IMR-90 (cell line): ENCODE data around the gene RASL10B. TPM values are rescaled to one million over a fixed set of nuclear protein-coding genes. Genes with fewer than 3 reads are reported as not detected.

Experiments
- ATAC-seq: fragments of 200-7000 bp; cut with Tn5 transposase; 2 replicates; pipeline ENCODE4 v1.9.1; 2020; ENCODE audit warnings: low read depth, mild to moderate bottlenecking, moderate library complexity
- BruUV-seq: library from RNA; stranded (reverse); fragments of 400-500 nt; replicated peaks from 2 replicates; lab custom pipeline; 2021; lab: Mats Ljungman, UMichigan
- CTCF ChIA-PET: fragments of 300-600 bp; formaldehyde crosslinking; extraction: SDS; loops from one replicate; lab custom pipeline; 2021; ENCODE audit warnings: antibody characterized with exemption; lab: Yijun Ruan, JAX
- POLR2A ChIA-PET: fragments of 300-600 bp; sonication (Branson Sonifier 250); formaldehyde crosslinking; loops from one replicate; lab custom pipeline; 2022; ENCODE audit warnings: antibody characterized with exemption; ENCODE audit not compliant: unreplicated experiment; lab: Charles Lee
- DNase-seq: peaks from one replicate; pipeline ENCODE4 v3.0.0; 2013
- H2AFZ ChIP-seq: replicated peaks from 2 replicates; pipeline ENCODE3; 2013; ENCODE audit warnings: low read length, mild to moderate bottlenecking; ENCODE audit not compliant: poor library complexity
- H2AK5ac ChIP-seq: 2 replicates; pipeline ENCODE4 v1.6.1; 2013; ENCODE audit warnings: low read depth, low read length, inconsistent platforms
- H2AK9ac ChIP-seq: replicated peaks from 2 replicates; pipeline ENCODE3; 2013; ENCODE audit warnings: mild to moderate bottlenecking, low read depth, low read length, moderate library complexity; ENCODE audit not compliant: poor library complexity
- H2BK120ac ChIP-seq: 2 replicates; pipeline ENCODE4 v1.6.1; 2013; ENCODE audit warnings: low read depth, low read length, inconsistent platforms
- H2BK15ac ChIP-seq: 3 replicates; pipeline ENCODE4 v1.6.1; 2013; ENCODE audit warnings: low read depth, low read length, inconsistent platforms
- H2BK20ac ChIP-seq: 2 replicates; pipeline ENCODE4 v1.6.1; 2013; ENCODE audit warnings: low read depth, mild to moderate bottlenecking, inconsistent platforms, low read length, moderate library complexity
- H2BK5ac ChIP-seq: 2 replicates; pipeline ENCODE4 v1.6.1; 2013; ENCODE audit warnings: mild to moderate bottlenecking, low read depth, low read length, inconsistent platforms; ENCODE audit not compliant: poor library complexity, severe bottlenecking
- H3K14ac ChIP-seq: replicated peaks from 2 replicates; pipeline ENCODE4 v1.6.1; 2013; ENCODE audit warnings: low read depth, low read length, inconsistent platforms
- H3K18ac ChIP-seq: 2 replicates; pipeline ENCODE4 v1.6.1; 2013; ENCODE audit warnings: low read depth, low read length, control low read depth
- H3K23ac ChIP-seq: 2 replicates; pipeline ENCODE4 v1.6.1; 2013; ENCODE audit warnings: low read depth, low read length, inconsistent platforms
- H3K27ac ChIP-seq: 2 replicates; pipeline ENCODE4 v1.5.1; 2013; ENCODE audit warnings: mild to moderate bottlenecking, control low read depth, low read length; ENCODE audit not compliant: insufficient read depth
- H3K27me3 ChIP-seq: 2 replicates; pipeline ENCODE4 v1.6.1; 2013; ENCODE audit warnings: low read length; ENCODE audit not compliant: control insufficient read depth, insufficient read depth
- H3K36me3 ChIP-seq: 2 replicates; pipeline ENCODE4 v1.6.1; 2013; ENCODE audit warnings: low read length, mixed read lengths; ENCODE audit not compliant: control insufficient read depth, insufficient read depth
- H3K4ac ChIP-seq: 2 replicates; pipeline ENCODE4 v1.6.1; 2013; ENCODE audit warnings: low read depth, low read length, inconsistent platforms
- H3K4me1 ChIP-seq: 2 replicates; pipeline ENCODE4 v1.6.1; 2013; ENCODE audit warnings: low read length, mixed read lengths; ENCODE audit not compliant: control insufficient read depth, insufficient read depth
- H3K4me2 ChIP-seq: 2 replicates; pipeline ENCODE4 v1.6.1; 2013; ENCODE audit warnings: low read depth, mild to moderate bottlenecking, control low read depth, low read length, moderate library complexity
- H3K4me3 ChIP-seq: 2 replicates; pipeline ENCODE4 v1.5.1; 2013; ENCODE audit warnings: low read depth, mild to moderate bottlenecking, control low read depth, low read length, moderate library complexity; ENCODE audit not compliant: insufficient read depth
- H3K56ac ChIP-seq: 2 replicates; pipeline ENCODE4 v1.6.1; 2013; ENCODE audit warnings: low read length, inconsistent platforms; ENCODE audit not compliant: insufficient read depth; ENCODE audit errors: extremely low read depth
- H3K79me1 ChIP-seq, 2 experiments: 2 replicates each; pipeline ENCODE4 v1.6.1; 2013; ENCODE audit warnings: low read length in 2 of 2, inconsistent platforms in 1 of 2, low read depth in 1 of 2
- H3K9ac ChIP-seq: 2 replicates; pipeline ENCODE4 v1.6.1; 2013; ENCODE audit warnings: low read depth, low read length, control low read depth
- H3K9me1 ChIP-seq: 2 replicates; pipeline ENCODE4 v1.6.1; 2013; ENCODE audit warnings: low read length, inconsistent platforms; ENCODE audit not compliant: insufficient read depth
- H3K9me3 ChIP-seq: 2 replicates; pipeline ENCODE4 v1.6.1; 2013; ENCODE audit warnings: low read length; ENCODE audit not compliant: control insufficient read depth, insufficient read depth
- H4K20me1 ChIP-seq: 2 replicates; pipeline ENCODE4 v1.6.1; 2013; ENCODE audit warnings: low read length, inconsistent platforms; ENCODE audit not compliant: insufficient read depth
- H4K5ac ChIP-seq: 2 replicates; pipeline ENCODE4 v1.6.1; 2013; ENCODE audit warnings: mild to moderate bottlenecking, low read depth, low read length, control low read depth
- H4K8ac ChIP-seq, 2 experiments: 2 replicates each; pipeline ENCODE4 v1.6.1; 2013; ENCODE audit warnings: low read depth in 2 of 2, low read length in 2 of 2, control low read depth in 1 of 2, inconsistent platforms in 1 of 2
- H4K91ac ChIP-seq: 2 replicates; pipeline ENCODE4 v1.6.1; 2013; ENCODE audit warnings: low read depth, low read length, inconsistent platforms; ENCODE audit not compliant: insufficient read depth
- BHLHE40 ChIP-seq: fragments of 150-350 bp; IDR thresholded peaks from 2 replicates; pipeline ENCODE4 v1.6.1; 2016; ENCODE audit warnings: mild to moderate bottlenecking, low read depth, low read length
- CEBPB ChIP-seq: IDR thresholded peaks from 2 replicates; pipeline ENCODE4 v1.6.1; 2012; ENCODE audit warnings: low read depth, low read length, improper control_type of control experiment
- CHD1 ChIP-seq: IDR thresholded peaks from 2 replicates; pipeline ENCODE4 v1.6.1; 2012; ENCODE audit warnings: low read depth, low read length, improper control_type of control experiment
- CTCF ChIP-seq: conservative IDR thresholded peaks from 2 replicates; pipeline ENCODE4 v1.5.1; 2012; ENCODE audit warnings: mild to moderate bottlenecking, low read depth, low read length, improper control_type of control experiment
- ELK1 ChIP-seq: fragments of 150-350 bp; IDR thresholded peaks from 2 replicates; pipeline ENCODE4 v1.6.1; 2016; ENCODE audit warnings: low read depth, mild to moderate bottlenecking, low read length, moderate library complexity, borderline replicate concordance
- FOS ChIP-seq: fragments of 150-350 bp; IDR thresholded peaks from 2 replicates; pipeline ENCODE4 v1.6.1; 2016; ENCODE audit warnings: low read depth, low read length
- MAFK ChIP-seq: IDR thresholded peaks from 2 replicates; pipeline ENCODE4 v1.6.1; 2012; ENCODE audit warnings: low read depth, low read length, improper control_type of control experiment
- MAZ ChIP-seq: IDR thresholded peaks from 2 replicates; pipeline ENCODE4 v1.6.1; 2012; ENCODE audit warnings: low read depth, mild to moderate bottlenecking, low read length, improper control_type of control experiment, moderate library complexity, borderline replicate concordance
- MXI1 ChIP-seq: IDR thresholded peaks from 2 replicates; pipeline ENCODE4 v1.6.1; 2012; ENCODE audit warnings: low read depth, mild to moderate bottlenecking, low read length, moderate library complexity, borderline replicate concordance
- NFE2L2 ChIP-seq: fragments of 150-350 bp; IDR thresholded peaks from 2 replicates; pipeline ENCODE4 v1.6.1; 2016; ENCODE audit warnings: low read depth, mild to moderate bottlenecking, low read length
- POLR2A ChIP-seq: IDR thresholded peaks from 2 replicates; pipeline ENCODE4 v1.6.1; 2012; ENCODE audit warnings: mild to moderate bottlenecking, low read depth, low read length
- RAD21 ChIP-seq: IDR thresholded peaks from 2 replicates; pipeline ENCODE4 v1.6.1; 2012; ENCODE audit warnings: low read length, improper control_type of control experiment
- RCOR1 ChIP-seq: IDR thresholded peaks from 2 replicates; pipeline ENCODE4 v1.6.1; 2012; ENCODE audit warnings: mild to moderate bottlenecking, low read length, improper control_type of control experiment; ENCODE audit not compliant: insufficient replicate concordance
- RFX5 ChIP-seq: IDR thresholded peaks from 2 replicates; pipeline ENCODE4 v1.8.0; 2012; ENCODE audit warnings: low read depth, mild to moderate bottlenecking, low read length, moderate library complexity
- SMC3 ChIP-seq: fragments of 150-350 bp; IDR thresholded peaks from 2 replicates; pipeline ENCODE4 v1.6.1; 2016; ENCODE audit warnings: low read depth, mild to moderate bottlenecking, antibody characterized with exemption, low read length, moderate library complexity
- USF2 ChIP-seq: fragments of 150-350 bp; IDR thresholded peaks from 2 replicates; pipeline ENCODE4 v1.6.1; 2017; ENCODE audit warnings: mild to moderate bottlenecking, antibody characterized with exemption, low read length, low read depth
- WGBS, 2 experiments: methylation state at CpG; one replicate each; pipeline versions ENCODE4 v1.1.5 to v1.1.7; 2013; ENCODE audit warnings: missing lambda C conversion rate in 2 of 2; ENCODE audit not compliant: insufficient read length in 1 of 2; ENCODE audit errors: extremely low coverage in 2 of 2; 5-methylcytosine and 5-hydroxymethylcytosine counted together
- dilution Hi-C: fragments of 300-500 bp; cut with HindIII; formaldehyde crosslinking; loops from one replicate; pipeline ENCODE4 v1.14.3; 2018; ENCODE audit warnings: low sequenced_read_pairs; ENCODE audit not compliant: unreplicated experiment
- in situ Hi-C: fragments of 300-500 bp; cut with MboI; formaldehyde crosslinking; loops from 3 replicates; pipeline ENCODE4 v1.14.3; 2019; ENCODE audit warnings: low sequenced_read_pairs, inconsistent platforms, mixed read lengths
- intact Hi-C: fragments of 100-400 bp; cut with micrococcal nuclease; formaldehyde crosslinking; loops from 2 replicates; pipeline ENCODE4 v1.10.0; 2022
- polyA plus RNA-seq, 3 experiments: library from polyadenylated mRNA; depleted of rRNA; stranded (reverse); fragments of >200 nt; gene quantifications; 2 replicates each; pipeline ENCODE4 v1.2.3, GENCODE V29; 2012; ENCODE audit warnings: low replicate concordance in 1 of 3
- total RNA-seq: library from RNA; depleted of rRNA; stranded (reverse); fragments of >200 nt; gene quantifications from 2 replicates; pipeline ENCODE4 v1.2.3, GENCODE V29; 2012

RASL10B gene
- total and polyA plus RNA-seq, 2 of the 4 experiments (the other 2 are of a cell fraction), result 4.1 to 4.7 TPM

GRCh38 chr17:35717475-35717874, 14.0 kb upstream of the RASL10B start:
- CTCF ChIA-PET, result no interaction called here
- H2BK120ac ChIP-seq, result no peak overlapping the region
- H3K23ac ChIP-seq, result no peak overlapping the region
- no peaks in the 10 kb centered on the region for H3K9me3 ChIP-seq
- no peak overlapping the region for H2AK5ac ChIP-seq
- no peak overlapping the region for H3K27ac ChIP-seq
- peak; percentile 9 for DNase-seq
- BruUV-seq, result no TSS peak
- no peak overlapping the region for H2BK20ac ChIP-seq
- no peak overlapping the region for H3K4ac ChIP-seq
- H3K4me2 ChIP-seq, result no peak overlapping the region
- H2BK5ac ChIP-seq, result no peak overlapping the region
- in situ Hi-C loops (no loop called here), intact Hi-C loops (no loop called here), dilution Hi-C loops (no loop called here)
- H3K36me3 ChIP-seq, result peaks cover 9% of the 10 kb centered on the region
- no peak overlapping the region for H4K91ac ChIP-seq
- H3K56ac ChIP-seq, result no peak overlapping the region
- H3K14ac ChIP-seq, result no peak overlapping the region
- H3K18ac ChIP-seq, result no peak overlapping the region
- no peak overlapping the region for H4K8ac ChIP-seq
- H4K20me1 ChIP-seq, result peaks cover 16% of the 10 kb centered on the region; the same call in 1 of the 2 replicates
- H3K27me3 ChIP-seq, result no peaks in the 10 kb centered on the region
- no peak overlapping the region for H4K5ac ChIP-seq
- ATAC-seq, result peak; percentile 51
- H3K9ac ChIP-seq, result no peak overlapping the region
- H3K4me3 ChIP-seq, result no peak overlapping the region
- H2BK15ac ChIP-seq, result no peak overlapping the region
- H3K4me1 ChIP-seq, result peaks cover 7% of the 10 kb centered on the region
- no peak overlapping the region for H2AFZ ChIP-seq
- peaks cover 9% of the 10 kb centered on the region for H3K9me1 ChIP-seq
- POLR2A ChIA-PET, result no interaction called here
- WGBS, 2 experiments, result no CpG with 5 or more reads among the region's 2 CpGs
- TF ChIP-seq CHD1, result no peak
- no peak for TF ChIP-seq POLR2A
- TF ChIP-seq ELK1, result no peak
- TF ChIP-seq SMC3, result no peak
- no peak for TF ChIP-seq CEBPB
- no peak for TF ChIP-seq MAFK
- no peak for TF ChIP-seq RCOR1
- no peak for TF ChIP-seq RFX5
- TF ChIP-seq MXI1, result no peak
- no peak for TF ChIP-seq RAD21
- no peak for TF ChIP-seq NFE2L2
- no peak for TF ChIP-seq MAZ
- TF ChIP-seq BHLHE40, result no peak
- TF ChIP-seq CTCF, result no peak
- TF ChIP-seq USF2, result no peak
- TF ChIP-seq FOS, result no peak
- H3K79me1 ChIP-seq, result peaks cover 10 to 32% of the 10 kb centered on the region in 2 experiments
- H2AK9ac ChIP-seq, result no peak overlapping the region
